Osteocyte (in vitro differentiated cells): ENCODE results near the gene KIF18B. TPM values are rescaled to one million over a fixed set of nuclear protein-coding genes. Genes with fewer than 3 reads are reported as not detected.

Source experiments
- DNase-seq: peaks from one replicate; pipeline ENCODE4 v3.0.0; 2021; ENCODE audit warnings: mixed read lengths; ENCODE audit not compliant: unreplicated experiment; ENCODE audit errors: extremely low spot score
- H3K27ac Mint-ChIP-seq: one replicate; pipeline ENCODE4 v1.8.0; 2021; ENCODE audit warnings: mild to moderate bottlenecking, mixed read lengths; ENCODE audit not compliant: unreplicated experiment
- H3K27me3 Mint-ChIP-seq: one replicate; pipeline ENCODE4 v1.8.0; 2021; ENCODE audit warnings: mixed read lengths; ENCODE audit not compliant: unreplicated experiment
- H3K36me3 Mint-ChIP-seq: one replicate; pipeline ENCODE4 v1.8.0; 2021; ENCODE audit warnings: mixed read lengths; ENCODE audit not compliant: unreplicated experiment
- H3K4me1 Mint-ChIP-seq: one replicate; pipeline ENCODE4 v1.8.0; 2021; ENCODE audit warnings: mixed read lengths; ENCODE audit not compliant: unreplicated experiment
- H3K4me3 Mint-ChIP-seq: one replicate; pipeline ENCODE4 v1.8.0; 2021; ENCODE audit warnings: mild to moderate bottlenecking, moderate library complexity, mixed read lengths; ENCODE audit not compliant: unreplicated experiment
- H3K9me3 Mint-ChIP-seq: one replicate; pipeline ENCODE4 v1.8.0; 2021; ENCODE audit warnings: mixed read lengths; ENCODE audit not compliant: unreplicated experiment
- CTCF ChIP-seq: fragments of 200-600 bp; sonication (generic); IDR thresholded peaks from 2 replicates; pipeline ENCODE4 v1.5.0; 2021; ENCODE audit warnings: antibody characterized with exemption, mild to moderate bottlenecking, moderate library complexity
- microRNA-seq: library from miRNA; unstranded; fragments of <30 nt; microRNA quantifications from one replicate; pipeline ENCODE4 v1.1.0, GENCODE V29; 2020; ENCODE audit not compliant: unreplicated experiment
- total RNA-seq: library from RNA; stranded (reverse); gene quantifications from 2 replicates; pipeline ENCODE4 v1.2.1, GENCODE V29; 2021

Gene KIF18B
- total RNA-seq, 1 donor from 2014 or later: 6.9 TPM

- H3K4me1 Mint-ChIP-seq: no peaks in the 10 kb centered on the region
- peaks cover 42% of the 10 kb centered on the region for H3K36me3 Mint-ChIP-seq
- DNase-seq: no peak
- no peaks in the 10 kb centered on the region for H3K9me3 Mint-ChIP-seq
- H3K4me3 Mint-ChIP-seq: no peak overlapping the region
- no peaks in the 10 kb centered on the region for H3K27me3 Mint-ChIP-seq
- no peak overlapping the region for H3K27ac Mint-ChIP-seq
- peak; percentile 72 for TF ChIP-seq CTCF
Observed at GRCh38 chr17:44878627-44879221, 68.8 kb downstream of the KIF18B start.

GRCh38 chr17:44877121-44877520 lies 70.5 kb downstream of the KIF18B start:
- Mint-ChIP-seq H3K27me3 (no peaks in the 10 kb centered on the region), H3K9me3 (no peaks in the 10 kb centered on the region), H3K27ac (no peak overlapping the region), H3K36me3 (peaks cover 36% of the 10 kb centered on the region), H3K4me1 (no peaks in the 10 kb centered on the region), H3K4me3 (no peak overlapping the region)
- DNase-seq: no peak
- no peak for TF ChIP-seq CTCF

- no peak overlapping the region for H3K4me3 Mint-ChIP-seq
- peaks cover 40% of the 10 kb centered on the region for H3K36me3 Mint-ChIP-seq
- no peak overlapping the region for H3K27ac Mint-ChIP-seq
- no peaks in the 10 kb centered on the region for H3K4me1 Mint-ChIP-seq
- DNase-seq: no peak
- no peaks in the 10 kb centered on the region for H3K27me3 Mint-ChIP-seq
- H3K9me3 Mint-ChIP-seq: no peaks in the 10 kb centered on the region
- no peak for TF ChIP-seq CTCF
Observed at GRCh38 chr17:44875761-44876160, 71.8 kb downstream of the KIF18B start.

Small RNA genes lying within 50 kb of the gene (microRNA-seq; reads per million reads assigned to microRNA genes)
- 2.2 reads per million for gene MIR6783

Other genes with a start within 250 kb of the KIF18B start
- gene DBF4B, start 239.1 kb downstream of the KIF18B start, total RNA-seq: 6.7 and 9.2 TPM in 2 replicates
- gene ADAM11, start 188.8 kb downstream of the KIF18B start, total RNA-seq: 1.0 and 1.7 TPM in 2 replicates
- gene GJC1, start 117.5 kb downstream of the KIF18B start, total RNA-seq: 40.6 and 43.0 TPM in 2 replicates
- gene HIGD1B, start 99.9 kb downstream of the KIF18B start, total RNA-seq: not detected in 2 replicates
- gene EFTUD2, start 48.3 kb downstream of the KIF18B start, total RNA-seq: 95.6 and 102 TPM in 2 replicates
- gene GFAP, start 32.3 kb downstream of the KIF18B start, total RNA-seq: not detected in 2 replicates
- 1.2 and 1.4 TPM in 2 replicates for gene C1QL1, start 20.5 kb upstream of the KIF18B start, total RNA-seq
- 41.3 and 42.2 TPM in 2 replicates for gene DCAKD, start 103.9 kb upstream of the KIF18B start, total RNA-seq
- 92.4 and 97.9 TPM in 2 replicates for gene NMT1, start 113.5 kb upstream of the KIF18B start, total RNA-seq
- 92.3 and 111 TPM in 2 replicates for gene PLCD3, start 184.7 kb upstream of the KIF18B start, total RNA-seq
- gene ACBD4, start 187.9 kb upstream of the KIF18B start, total RNA-seq: 8.1 and 10.6 TPM in 2 replicates
- 42.0 and 44.5 TPM in 2 replicates for gene HEXIM1, start 200.7 kb upstream of the KIF18B start, total RNA-seq
- 6.4 and 9.8 TPM in 2 replicates for gene HEXIM2, start 214.1 kb upstream of the KIF18B start, total RNA-seq